SKM-1 treated with dmso at 0.1 percent for 144 hours (cell line): ENCODE data around the gene VCPKMT.

Experiments used
- DNase-seq: peaks from one replicate; lab custom pipeline; 2025; ENCODE audit not compliant: unreplicated experiment; lab: John Stamatoyannopoulos, UW

The VCPKMT gene

GRCh38 chr14:50116181-50116956, at the start of gene VCPKMT:
Gene VCPKMT, minus strand, starts transcription at chr14:50116572. Its CDS starts 20 bp downstream, at chr14:50116552.
- peak; percentile 62 for DNase-seq

- DNase-seq = no peak
These were observed 39.7 kb upstream of the VCPKMT start for GRCh38 chr14:50156111-50156510.

DNA sequence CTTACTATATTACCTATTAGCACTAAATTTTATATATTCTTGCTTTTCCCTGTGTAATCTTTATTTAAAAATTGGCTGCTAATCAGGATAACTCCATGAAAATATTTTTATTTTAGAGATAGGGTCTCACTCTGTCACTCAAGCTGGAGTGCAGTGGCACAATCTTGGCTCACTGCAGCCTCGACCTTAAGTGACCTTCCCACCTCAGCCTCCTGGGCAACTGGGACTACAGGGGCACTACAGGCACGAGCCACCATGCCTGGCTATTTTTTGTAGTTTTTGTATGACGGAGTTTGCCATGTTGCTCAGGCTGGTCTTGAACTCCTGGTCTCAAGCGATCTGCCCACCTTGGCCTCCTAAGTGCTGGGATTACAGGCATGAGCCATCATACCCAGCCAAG, 32.4 kb upstream of the VCPKMT start:
- DNase-seq = no peak

DNA sequence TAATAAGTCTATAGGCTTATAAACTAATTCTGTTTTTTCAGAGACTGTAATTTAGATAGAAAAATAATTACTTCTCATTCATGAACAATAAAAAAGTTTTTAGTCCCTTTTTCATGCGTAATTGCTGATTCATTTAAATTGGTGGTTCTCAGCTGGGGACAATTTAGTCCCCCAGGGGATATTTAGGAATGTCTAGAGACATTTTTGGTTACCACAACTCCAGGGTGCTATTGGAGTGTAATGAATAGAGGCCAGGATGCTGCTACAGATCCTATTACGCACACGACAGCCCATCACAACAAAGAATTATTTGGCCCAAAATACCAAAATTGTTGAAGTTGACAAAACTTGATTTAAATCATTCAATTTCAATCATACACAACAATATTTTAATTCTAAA, 22.8 kb upstream of the VCPKMT start:
- DNase-seq = no peak

- DNase-seq = no peak
These were observed 11.4 kb upstream of the VCPKMT start for GRCh38 chr14:50127802-50128201.

GRCh38 chr14:50123062-50123461, 6.7 kb upstream of the VCPKMT start:
- DNase-seq = no peak

DNA sequence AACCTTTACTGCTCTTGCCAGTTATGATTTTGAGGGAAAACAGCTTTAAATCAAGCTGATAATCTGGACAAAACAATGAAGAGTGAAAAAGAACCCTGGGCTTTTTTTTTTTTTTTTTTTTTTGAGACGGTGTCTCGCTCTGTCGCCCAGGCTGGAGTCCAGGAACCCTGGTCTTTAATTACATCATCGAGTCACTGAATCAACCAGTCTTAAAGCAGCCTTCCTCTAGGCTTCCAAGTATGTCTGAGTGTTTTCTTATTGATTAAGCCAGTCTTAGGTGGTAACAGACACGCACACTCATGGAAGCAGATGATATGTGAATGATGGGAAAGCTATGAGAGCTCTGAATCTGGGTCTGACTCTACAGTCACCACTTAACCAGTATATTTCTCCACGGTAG, 5.9 kb upstream of the VCPKMT start:
- no peak for DNase-seq

- no peak for DNase-seq
These were observed 5.1 kb upstream of the VCPKMT start for GRCh38 chr14:50121486-50121885.

- no peak for DNase-seq
These were observed 1.1 kb upstream of the VCPKMT start for GRCh38 chr14:50117456-50117855.

GRCh38 chr14:50116966-50117365, 594 bp upstream of the VCPKMT start:
- no peak for DNase-seq

DNA sequence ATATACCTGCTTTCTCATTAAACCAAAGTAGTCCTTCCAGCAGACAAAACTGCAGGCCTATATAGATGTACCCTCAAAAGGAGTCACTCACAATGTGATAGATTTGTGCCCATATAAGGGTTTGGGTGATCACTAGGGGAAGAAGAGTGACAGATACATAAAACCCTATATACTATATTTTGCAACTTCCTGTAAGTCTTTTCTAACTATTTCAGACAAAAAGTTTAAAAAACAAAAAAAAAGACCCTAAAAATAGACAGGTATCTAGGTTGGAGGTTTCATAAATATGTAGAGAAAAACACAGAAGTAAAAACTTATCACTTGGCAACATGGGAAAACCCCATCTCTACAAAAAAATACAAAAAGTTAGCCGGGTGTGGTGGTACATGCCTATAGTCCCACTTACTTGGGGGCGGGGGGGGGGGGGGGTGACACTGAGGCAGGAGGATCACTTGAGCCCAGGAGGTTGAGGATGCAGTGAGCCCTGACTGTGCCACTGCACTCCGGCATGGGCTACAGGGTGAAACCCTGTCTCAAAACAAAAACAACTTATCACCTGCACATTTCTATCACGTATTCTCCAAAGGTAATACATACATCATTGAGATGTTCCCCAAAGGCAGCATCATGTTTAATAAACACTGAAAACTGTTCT, 2.9 kb downstream of the VCPKMT start:
- no peak for DNase-seq

- DNase-seq = no peak
These were observed 5.9 kb downstream of the VCPKMT start for GRCh38 chr14:50110323-50111037.

DNA sequence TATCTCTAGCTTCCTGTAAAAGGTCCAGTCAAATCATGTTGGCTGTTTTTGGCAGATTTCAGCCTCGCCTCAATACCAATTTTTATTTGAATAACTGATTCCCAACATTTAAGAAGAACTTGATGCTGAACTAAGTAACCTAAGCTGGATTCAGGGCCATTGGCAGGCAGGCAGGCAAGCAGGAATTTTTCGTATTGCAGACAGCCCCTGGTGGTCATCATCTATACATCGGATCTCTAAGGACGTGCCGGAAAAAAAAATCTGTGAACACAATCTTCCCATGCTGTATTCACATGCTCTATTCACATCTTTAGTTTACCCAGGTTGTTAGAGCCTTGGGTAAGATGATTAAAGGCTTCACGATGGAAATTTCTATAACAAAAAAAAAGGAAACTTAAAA, 7.0 kb downstream of the VCPKMT start:
- DNase-seq = no peak

GRCh38 chr14:50107850-50108249, 8.5 kb downstream of the VCPKMT start:
- no peak for DNase-seq

DNA sequence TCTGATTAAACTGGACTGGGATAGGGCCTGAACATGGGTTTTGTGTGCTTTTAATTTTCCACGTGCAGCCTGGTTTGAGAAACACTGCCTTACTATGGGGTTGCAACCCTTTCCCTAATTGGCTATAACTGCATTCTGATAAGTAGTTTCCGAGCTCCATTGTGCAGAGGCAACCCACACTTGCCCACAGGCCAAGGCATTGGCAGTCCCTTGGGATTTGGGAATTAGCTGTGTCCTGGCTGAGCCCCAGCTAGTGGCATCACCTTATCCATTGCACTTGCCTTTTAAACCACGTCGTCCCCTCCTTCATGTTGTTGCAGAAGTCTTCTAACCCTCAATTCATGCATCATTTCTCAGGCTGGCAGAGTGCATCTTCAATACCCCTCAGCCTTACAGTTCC, 10.2 kb downstream of the VCPKMT start:
- DNase-seq = no peak

GRCh38 chr14:50103558-50103957, 12.8 kb downstream of the VCPKMT start:
- DNase-seq = no peak

DNA sequence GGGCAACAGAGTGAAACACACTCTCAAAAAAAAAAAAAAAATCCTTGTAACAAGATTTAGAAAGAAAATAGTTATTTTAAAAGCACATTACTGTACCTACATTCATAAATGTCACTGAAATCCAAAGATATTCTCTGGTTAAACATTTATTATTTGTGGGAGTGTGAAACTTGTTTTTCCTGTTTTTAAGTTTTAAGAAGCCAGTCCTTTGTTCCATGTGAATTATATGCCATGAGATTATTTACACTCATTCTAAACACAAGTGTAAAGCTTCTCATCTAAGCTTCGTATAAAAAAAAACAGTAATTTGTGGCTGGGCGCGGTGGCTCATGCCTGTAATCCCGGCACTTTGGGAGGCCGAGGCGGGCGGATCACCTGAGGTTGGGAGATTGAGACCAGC, 15.0 kb downstream of the VCPKMT start:
- no peak for DNase-seq

- no peak for DNase-seq
These were observed 15.6 kb downstream of the VCPKMT start for GRCh38 chr14:50100805-50101204.

DNA sequence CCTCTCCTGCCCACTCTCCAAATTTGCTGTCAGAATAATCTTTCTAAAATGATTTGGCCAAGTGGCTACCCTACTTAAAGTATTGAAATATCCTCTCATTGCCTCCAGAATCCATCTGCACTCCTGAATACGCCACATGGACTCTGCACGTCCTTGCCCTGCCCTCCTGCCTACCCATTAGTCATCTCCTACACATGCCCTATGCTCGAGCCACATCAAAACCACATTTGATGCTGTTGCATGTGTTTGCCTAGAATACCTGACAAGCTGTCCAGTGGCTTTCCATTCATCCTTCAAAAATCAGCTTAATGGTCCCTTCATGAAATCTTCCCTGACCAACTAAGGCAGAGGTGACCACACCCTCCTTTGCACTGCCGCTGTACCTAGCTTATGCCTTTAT, 17.0 kb downstream of the VCPKMT start:
- no peak for DNase-seq

DNA sequence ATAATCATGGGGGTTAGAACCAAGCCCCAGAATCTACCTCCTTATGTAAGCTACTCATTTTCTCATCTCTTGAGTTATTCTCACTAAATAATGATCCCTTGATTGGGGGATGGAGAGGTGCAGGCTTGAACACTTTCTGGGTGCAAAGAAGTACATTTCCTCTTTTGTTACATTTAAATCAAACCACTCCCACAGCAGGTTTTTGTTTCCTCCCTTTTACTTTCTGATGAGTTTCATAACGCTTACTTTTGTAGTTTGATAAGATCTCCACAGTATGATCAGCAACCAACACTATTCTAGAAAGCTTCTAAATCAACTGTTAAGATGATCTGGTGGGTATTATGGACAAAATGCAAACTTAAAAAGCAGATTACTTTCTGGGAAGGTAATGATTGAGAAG, 20.5 kb downstream of the VCPKMT start:
- DNase-seq = no peak

GRCh38 chr14:50094056-50094755, 22.2 kb downstream of the VCPKMT start:
- no peak for DNase-seq
